GM12801 (cell line): ENCODE measurements around the gene CDK18.

ENCODE experiments used
- CTCF ChIP-seq: IDR thresholded peaks from one replicate; pipeline ENCODE4 v1.5.1; 2011; ENCODE audit warnings: control low read depth; ENCODE audit not compliant: insufficient read length; ENCODE audit errors: extremely low read depth

CDK18 gene

GRCh38 chr1:205510951-205511330 lies 6.5 kb downstream of the CDK18 start:
- no peak for TF ChIP-seq CTCF

- TF ChIP-seq CTCF = no peak
Observed at GRCh38 chr1:205512059-205513045, 7.9 kb downstream of the CDK18 start.

GRCh38 chr1:205513774-205514173 lies 9.3 kb downstream of the CDK18 start:
- no peak for TF ChIP-seq CTCF

DNA sequence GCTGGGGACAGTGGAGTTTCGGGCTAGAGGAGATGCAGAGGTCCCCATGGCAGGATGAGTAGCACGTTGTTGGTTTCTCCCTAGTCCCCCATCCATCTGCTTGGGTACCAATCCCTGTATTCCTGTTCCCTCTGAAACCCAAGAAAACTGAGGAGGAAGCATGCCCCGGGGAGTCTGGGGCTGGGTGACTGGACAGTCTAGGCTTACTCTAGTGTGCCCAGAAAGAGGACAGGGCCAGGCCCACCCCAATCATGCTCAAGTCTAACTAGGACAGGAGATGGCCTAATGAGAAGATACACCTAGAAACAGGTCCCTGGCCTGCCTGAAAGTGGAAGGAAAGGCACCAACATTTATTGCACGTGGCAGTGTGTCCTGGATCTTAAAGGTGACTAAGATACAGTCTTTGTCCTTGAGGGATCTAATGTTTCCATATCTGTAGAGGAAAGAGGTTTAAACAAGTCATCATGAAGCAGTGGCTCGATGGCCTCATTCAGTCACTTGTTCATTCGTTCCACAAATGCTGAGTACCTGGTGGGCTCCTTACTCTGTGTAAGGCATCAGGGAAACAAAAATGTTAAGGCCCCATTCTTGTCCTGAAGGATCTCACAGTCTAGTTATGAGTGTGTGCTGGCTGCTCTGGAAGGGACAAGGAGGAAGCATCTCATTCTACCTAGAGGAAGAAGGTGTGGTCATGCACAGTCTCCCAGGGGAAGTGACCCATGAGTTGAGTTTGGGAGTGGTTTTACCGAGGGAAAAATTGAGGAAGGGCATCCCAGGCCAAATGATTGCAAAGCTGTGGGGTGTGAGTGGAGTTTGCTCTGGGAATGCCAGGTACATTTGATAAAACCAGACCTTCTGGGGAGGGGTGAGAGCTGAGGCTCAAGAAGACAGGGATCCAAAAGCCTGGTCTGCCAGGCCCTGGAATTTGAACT lies 10.0 kb downstream of the CDK18 start:
- TF ChIP-seq CTCF = no peak

DNA sequence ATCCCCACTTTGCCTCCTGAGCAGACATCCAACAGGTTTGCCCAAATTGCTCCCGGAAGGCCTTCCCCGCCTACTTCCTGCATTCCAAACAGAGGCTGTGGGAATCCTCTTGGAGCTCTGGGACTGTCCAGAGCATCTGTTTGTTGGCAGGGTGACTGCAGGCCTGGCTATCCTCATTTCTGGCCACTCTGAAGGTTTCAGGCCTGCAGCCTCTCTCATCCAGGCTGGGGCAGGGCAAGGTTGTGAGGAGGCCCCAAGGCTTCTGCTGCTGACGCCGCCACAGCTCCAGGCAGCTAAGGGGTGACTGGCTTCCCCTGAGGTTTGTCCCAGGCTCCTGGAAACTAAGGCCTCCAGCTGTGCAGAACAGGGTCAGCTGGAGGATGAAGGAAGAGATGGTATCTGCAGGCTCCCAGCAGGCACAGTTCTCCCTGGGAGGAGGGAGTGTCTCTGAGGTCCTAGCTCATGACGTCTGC lies 11.3 kb downstream of the CDK18 start:
- no peak for TF ChIP-seq CTCF

- no peak for TF ChIP-seq CTCF
Observed at GRCh38 chr1:205516362-205516761, 11.9 kb downstream of the CDK18 start.

DNA sequence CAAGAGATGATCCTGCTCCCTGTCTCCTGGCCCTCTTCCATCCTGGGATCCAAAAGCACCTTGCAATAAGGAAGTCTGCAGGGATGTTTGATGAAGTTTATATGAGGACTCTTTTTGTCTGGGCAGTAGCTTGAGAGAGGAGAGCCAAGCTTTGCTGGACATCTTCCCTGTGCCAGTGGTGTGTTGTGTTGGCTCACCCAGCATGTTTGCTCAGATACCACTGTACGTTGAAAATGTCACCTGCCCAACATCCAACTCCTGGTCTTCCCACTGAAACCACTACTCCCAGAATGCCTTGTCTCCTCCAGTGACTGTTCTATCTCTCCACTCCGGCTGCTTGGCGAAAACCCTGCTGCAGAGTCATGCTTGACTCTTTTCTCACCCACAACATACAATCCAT lies 12.8 kb downstream of the CDK18 start:
- TF ChIP-seq CTCF = no peak
